HG03097 (cell line): ENCODE data around the gene SIDT2.
A peak's percentile ranks its signal among the peaks of the same experiment; 100 is the strongest.

Experiments used
- ATAC-seq: cut with Tn5 transposase; IDR thresholded peaks from one replicate; pipeline ENCODE4 v1.9.1; 2021; ENCODE audit not compliant: unreplicated experiment, low FRiP score

The SIDT2 gene

GRCh38 chr11:117220568-117220967, 42.0 kb downstream of the SIDT2 start:
- ATAC-seq = no peak

GRCh38 chr11:117220999-117221774, 42.6 kb downstream of the SIDT2 start:
- ATAC-seq = no peak

- no peak for ATAC-seq
These were observed 43.4 kb downstream of the SIDT2 start for GRCh38 chr11:117221775-117222517.

DNA sequence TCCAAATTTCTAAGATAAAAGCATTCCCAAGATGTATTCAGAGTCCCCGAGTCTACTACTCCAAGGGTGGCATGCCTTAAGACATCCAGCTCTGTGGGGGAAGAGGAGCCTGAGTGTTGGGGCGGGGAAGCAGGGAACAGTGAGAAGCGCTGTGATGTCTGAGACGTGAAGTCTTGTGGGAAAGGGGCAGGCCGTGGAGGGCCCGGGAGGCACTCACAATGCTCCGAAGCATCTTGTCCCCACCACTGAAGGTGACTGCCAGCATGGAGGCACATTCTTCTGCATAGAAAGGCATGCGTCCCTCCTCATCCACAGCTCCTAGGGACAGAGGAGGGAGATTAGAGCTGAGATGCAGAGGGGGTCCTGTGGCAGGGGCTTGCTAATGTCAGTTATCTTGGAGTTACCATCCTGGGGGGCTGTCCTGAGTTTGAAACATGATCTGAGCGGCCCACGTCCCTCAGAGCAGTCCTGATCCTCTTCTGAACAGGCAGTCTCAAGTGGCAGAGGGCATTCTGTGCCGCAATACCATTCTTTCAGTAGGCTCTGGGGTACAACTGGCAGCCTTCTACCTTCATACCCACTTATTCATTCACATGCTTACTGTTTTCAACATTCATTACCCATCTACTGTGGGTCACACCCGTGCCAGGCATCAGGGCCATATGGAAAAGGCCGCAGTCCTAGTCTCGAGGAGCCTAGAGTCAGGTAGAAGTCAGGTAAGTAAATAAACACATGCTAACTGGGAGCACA, 44.6 kb downstream of the SIDT2 start:
- ATAC-seq = no peak

- no peak for ATAC-seq
These were observed 45.5 kb downstream of the SIDT2 start for GRCh38 chr11:117223741-117224689.

DNA sequence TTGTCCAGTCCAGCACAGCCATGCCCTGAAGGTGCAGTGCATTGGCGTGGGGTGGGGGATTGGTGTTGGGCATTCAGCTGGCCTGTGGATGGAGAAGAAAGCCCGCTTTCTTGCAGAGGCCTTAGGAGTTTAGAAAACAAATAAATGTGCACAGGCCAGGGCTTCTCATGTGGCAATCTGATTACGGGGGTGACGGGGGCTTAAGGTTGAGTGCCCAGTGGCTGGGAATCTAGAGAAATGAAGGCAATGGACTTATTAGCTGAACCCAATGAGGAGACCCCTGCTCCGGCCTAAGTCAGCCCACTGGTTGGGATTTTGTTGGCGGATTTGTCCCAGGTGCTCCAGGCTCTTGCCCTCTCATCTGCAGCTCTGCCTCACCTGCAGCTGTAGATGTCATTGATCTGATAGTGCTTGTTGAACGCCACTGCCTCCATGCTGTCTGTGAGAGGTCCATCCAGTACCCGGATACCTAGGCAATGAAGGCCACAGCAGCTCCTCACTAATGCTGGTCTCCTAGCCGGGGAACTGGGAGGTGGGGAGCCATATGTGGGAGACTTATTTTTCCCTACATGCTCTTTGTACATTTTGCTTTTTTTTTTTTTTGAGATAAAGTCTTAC, 47.1 kb downstream of the SIDT2 start:
- ATAC-seq = no peak

DNA sequence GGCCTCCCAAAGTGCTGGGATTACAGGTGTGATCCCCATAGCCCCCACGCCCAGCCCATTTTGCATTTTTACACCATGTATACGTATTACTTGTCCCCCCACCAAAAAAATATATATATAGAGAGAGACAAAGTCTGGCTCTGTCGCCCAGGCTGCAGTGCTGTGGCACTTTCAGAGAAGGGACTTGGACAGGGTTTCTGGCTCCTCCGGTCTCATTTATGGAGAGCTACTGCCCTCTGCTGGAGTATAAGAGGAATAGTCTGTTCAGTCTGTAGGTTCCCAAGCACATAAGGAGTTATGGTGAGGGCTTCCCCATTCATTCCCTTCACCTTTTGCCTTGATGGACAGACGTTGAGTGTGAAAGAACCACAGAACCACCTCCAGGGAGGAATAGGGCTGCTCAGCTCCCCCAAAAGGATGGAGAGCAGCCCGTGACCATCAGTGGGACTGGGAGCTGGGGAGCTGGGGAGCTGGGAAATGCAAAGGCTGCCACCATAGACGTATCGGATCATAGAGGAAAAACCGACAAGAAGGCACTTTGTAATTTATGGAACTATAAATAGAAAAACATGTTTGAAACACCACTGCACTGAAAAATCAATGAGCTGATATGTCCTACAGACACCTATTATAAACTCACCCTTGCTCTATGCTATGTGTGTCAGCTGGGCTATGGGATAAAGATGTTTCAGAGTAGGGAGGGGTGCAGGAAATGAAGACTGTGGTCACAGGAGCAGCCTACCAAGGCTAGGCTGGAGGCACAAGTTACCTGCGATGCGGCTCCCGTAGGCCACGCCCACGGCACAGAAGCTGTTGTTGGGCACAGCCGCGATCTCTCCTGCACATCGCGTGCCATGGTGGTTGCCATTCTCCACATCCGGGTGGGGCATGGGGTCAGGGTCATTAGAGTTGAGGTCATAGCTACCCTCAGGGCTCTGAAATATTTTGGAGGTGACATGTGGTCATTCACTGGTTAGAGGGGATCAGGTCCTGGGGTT, 48.1 kb downstream of the SIDT2 start:
- ATAC-seq = peak; percentile 46

DNA sequence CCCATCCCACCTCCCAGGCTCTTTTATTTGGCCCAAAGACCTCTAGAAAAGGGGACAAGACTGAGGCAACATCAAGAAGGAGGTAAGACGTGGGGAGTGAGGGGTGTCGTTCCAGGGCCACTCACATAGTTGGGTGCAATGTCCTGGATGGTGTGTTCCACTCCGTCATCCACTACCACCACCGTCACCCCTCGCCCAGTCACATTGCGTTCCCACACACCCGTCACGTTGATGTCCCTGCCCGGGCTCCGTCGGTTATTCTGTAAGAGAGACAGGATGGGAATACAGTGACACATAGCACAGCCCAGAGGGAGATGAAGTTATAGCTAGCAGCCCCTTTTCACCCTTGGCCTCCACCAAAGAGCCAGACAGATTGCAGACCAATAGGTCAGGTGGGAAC, 49.5 kb downstream of the SIDT2 start:
- no peak for ATAC-seq

DNA sequence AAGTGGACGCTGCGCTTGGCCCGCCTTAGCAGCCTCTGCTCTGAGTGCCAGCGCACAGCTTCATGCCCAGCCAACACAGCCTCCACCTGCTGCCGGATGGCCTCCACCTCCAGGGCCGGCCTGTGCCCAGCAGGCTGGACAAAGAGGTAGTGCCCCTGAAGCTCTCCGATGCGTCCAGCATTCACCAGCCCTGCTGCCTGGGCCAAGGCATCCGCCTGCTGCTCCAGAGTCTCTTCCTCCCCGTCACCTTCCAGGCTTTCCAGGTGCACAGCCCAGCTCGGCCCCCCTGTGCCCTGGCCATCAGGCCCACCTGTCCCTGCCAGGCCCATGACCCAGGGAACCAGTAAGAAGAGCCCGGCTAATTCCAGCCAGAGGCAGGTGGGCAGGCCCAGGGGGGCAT, 50.9 kb downstream of the SIDT2 start:
- no peak for ATAC-seq

DNA sequence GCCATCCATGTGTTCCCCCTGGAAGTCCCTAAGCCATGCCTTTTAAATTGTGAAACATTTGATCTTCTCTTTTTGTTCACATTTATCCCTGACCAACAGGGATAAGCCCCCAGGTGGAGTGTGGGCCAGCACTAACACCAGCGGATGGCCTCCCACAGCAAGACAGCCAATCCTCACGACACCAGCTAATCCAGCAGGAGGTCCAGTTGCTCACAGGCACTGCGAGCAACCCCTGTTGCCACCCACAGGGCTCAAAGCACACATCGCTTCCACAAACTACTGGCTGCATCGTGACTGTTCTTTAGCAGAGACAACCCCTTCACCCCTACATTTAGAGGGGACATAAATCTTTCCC, 51.4 kb downstream of the SIDT2 start:
- no peak for ATAC-seq

DNA sequence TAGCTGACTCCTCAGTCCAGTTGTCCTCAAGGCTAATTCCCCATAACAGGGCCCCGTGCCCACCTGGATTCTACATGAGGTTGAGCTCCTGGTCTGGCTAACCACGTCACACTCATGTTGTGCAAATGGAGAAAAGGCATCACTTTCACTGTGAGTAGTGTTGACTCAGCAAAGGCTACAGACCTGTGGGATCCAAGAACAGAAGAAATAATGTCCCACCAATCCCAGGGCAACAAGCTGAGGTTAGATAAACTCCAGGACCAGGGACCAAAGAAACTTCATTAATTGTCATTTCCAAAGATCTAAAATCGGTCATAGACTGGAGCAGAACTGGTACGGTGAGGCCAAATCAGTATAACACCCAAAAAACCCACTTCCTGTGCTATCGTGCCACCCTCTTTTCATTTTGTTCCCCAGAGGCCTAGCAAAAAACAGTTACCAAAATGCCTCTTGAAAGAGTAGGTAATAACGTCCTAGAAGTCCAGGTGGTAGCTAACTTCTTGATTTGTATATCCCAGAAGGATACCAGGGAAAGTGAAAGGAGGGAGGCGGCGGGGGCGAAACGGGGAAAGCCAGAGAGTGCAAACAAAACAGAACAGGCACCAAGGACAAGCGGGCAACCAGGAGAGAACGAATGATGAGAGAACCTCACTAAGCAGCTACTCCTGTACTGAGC, 51.9 kb downstream of the SIDT2 start:
- no peak for ATAC-seq

- no peak for ATAC-seq
These were observed 52.7 kb downstream of the SIDT2 start for GRCh38 chr11:117230999-117231841.

GRCh38 chr11:117231842-117232091, 53.2 kb downstream of the SIDT2 start, which contains the start of gene PCSK7:
TSS of gene PCSK7 (minus strand) at chr11:117232073. CDS start at chr11:117229844, 2,229 bp downstream.
- ATAC-seq = no peak

- peak; percentile 61 for ATAC-seq
These were observed 53.7 kb downstream of the SIDT2 start, which contains the start of gene RNF214 for GRCh38 chr11:117232092-117232878. TSS of gene RNF214 (plus strand) at chr11:117232671. CDS start at chr11:117234273, 1,602 bp downstream.

DNA sequence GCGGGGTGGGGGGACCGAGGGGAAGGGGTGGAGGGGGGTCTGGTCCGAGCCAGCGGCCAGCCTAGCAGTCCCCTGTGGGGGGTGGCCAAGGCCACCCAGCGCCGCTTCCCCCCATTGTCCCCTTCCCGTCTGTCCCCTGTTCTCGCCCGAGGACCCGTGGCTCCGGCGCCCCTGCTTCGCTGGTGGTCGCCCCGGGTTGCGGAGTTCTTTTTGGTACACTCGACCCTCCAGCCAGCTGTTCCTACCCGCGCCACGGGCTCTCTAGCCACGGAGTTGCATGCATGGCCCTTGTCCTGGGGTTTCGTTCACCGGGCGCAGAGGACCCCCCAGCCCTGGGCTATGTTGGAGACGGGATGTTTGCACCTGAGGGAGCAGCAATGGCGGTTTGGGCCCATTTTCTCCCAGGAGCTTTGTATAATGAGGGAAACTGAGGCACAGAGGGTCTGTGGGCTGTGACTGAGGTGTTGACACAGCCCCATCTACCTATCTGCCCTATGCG, 54.4 kb downstream of the SIDT2 start:
- no peak for ATAC-seq

GRCh38 chr11:117238221-117238620, 59.7 kb downstream of the SIDT2 start:
- no peak for ATAC-seq
